ENCODE measurements around the gene AGBL5.
"Not testable (repeated sequence)": the region's sequence is repeated elsewhere in the genome, so short reads cannot be mapped to it uniquely, and the experiment has no call there.

AGBL5 gene

DNA sequence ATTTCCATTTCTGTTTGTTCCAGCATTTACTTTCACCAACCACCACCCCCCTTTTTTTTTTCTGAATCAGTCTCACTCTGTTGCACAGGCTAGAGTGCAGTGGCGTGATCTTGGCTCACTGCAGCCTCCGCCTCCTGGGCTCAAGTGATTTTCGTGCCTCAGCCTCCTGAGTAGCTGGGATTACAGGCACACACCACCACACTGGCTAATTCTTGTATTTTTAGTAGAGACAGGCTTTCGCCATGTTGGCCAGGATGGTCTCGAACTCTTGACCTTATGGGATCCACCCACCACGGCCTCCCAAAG, 24.1 kb downstream of the AGBL5 start:
- Histone ChIP-seq H3K4me1 (ENCODE audit: control insufficient read depth in 2 of 2, insufficient read depth in 1 of 2, low read depth in 1 of 2, low read length in 2 of 2) (peaks cover 17 to 43% of the 10 kb centered on the region in 2 donors), H2AFZ (ENCODE audit: low read length) (peak overlapping the region; percentile 26)
- H3K14ac ChIP-seq (ENCODE audit: low read length); H3K4me2 ChIP-seq (ENCODE audit: insufficient read depth, low read length, poor library complexity, severe bottlenecking); H3K4ac ChIP-seq (ENCODE audit: low read length); H4K8ac ChIP-seq (ENCODE audit: low read depth, low read length); H2AK5ac ChIP-seq (ENCODE audit: low read depth, low read length); H3K27me3 ChIP-seq (ENCODE audit: control insufficient read depth in 3 of 3, insufficient read depth in 3 of 3, low read depth in 1 of 3, low read length in 3 of 3); H2BK15ac ChIP-seq (ENCODE audit: low read length); H2BK5ac ChIP-seq (ENCODE audit: low read length); H3K9me3 ChIP-seq (replicated peaks in 1 of 2; ENCODE audit: control insufficient read depth in 2 of 2, insufficient read depth in 1 of 2, low read depth in 1 of 2, low read length in 2 of 2); H3K27ac ChIP-seq (replicated peaks; ENCODE audit: low read length); H4K91ac ChIP-seq (ENCODE audit: low read depth, low read length, poor library complexity); H3K9ac ChIP-seq (ENCODE audit: low read depth, low read length, poor library complexity); H3K36me3 ChIP-seq (replicated peaks in 1 of 2; ENCODE audit: control insufficient read depth in 2 of 2, insufficient read depth in 2 of 2, low read length in 2 of 2); H3K18ac ChIP-seq (ENCODE audit: low read length); H3K23ac ChIP-seq (ENCODE audit: low read depth, low read length, poor library complexity); H2BK120ac ChIP-seq (ENCODE audit: low read depth, low read length); DNase-seq (ENCODE audit: low spot score); H3K79me1 ChIP-seq (ENCODE audit: low read depth, low read length); H3K4me3 ChIP-seq (ENCODE audit: low read length in 2 of 2); H2BK12ac ChIP-seq (ENCODE audit: low read length): not testable (repeated sequence)
- WGBS, 2 donors (ENCODE audit: extremely low coverage in 2 of 2, insufficient read length in 2 of 2, insufficient replicate concordance in 1 of 2) = no CpG with 5 or more reads among the region's 6 CpGs

DNA sequence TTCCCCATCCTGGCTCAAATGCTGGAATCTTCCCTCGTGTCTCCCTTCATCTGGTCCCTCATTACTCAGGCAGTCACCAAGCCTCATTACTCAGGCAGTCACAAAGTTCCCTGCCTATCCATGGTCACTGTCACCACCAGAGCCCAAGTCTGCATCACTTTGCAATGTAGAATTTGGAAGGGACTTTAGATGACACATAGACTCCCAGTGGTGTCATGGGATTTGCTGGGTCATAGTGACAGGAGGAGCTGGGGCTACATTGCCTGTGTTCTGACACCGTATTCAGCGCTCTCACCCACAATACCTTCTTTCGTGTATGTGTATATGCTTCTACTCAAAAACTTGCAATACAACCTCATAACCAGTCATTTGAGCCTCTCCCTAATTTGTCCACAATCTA, 24.9 kb downstream of the AGBL5 start:
- Histone ChIP-seq H3K4me2 (ENCODE audit: insufficient read depth, low read length, poor library complexity, severe bottlenecking) (no peak overlapping the region), H3K4ac (ENCODE audit: low read length) (no peak overlapping the region), H3K23ac (ENCODE audit: low read depth, low read length, poor library complexity) (no peak overlapping the region), H4K8ac (ENCODE audit: low read depth, low read length) (no peak overlapping the region), H3K9me3 (replicated peaks in 1 of 2; ENCODE audit: control insufficient read depth in 2 of 2, insufficient read depth in 1 of 2, low read depth in 1 of 2, low read length in 2 of 2) (no peaks in the 10 kb centered on the region), H3K27ac (replicated peaks; ENCODE audit: low read length) (no peak overlapping the region), H2BK5ac (ENCODE audit: low read length) (no peak overlapping the region), H2BK15ac (ENCODE audit: low read length) (no peak overlapping the region), H3K18ac (ENCODE audit: low read length) (no peak overlapping the region), H3K27me3 (ENCODE audit: control insufficient read depth in 3 of 3, insufficient read depth in 3 of 3, low read depth in 1 of 3, low read length in 3 of 3) (no peaks in the 10 kb centered on the region), H3K4me3 (ENCODE audit: low read length in 2 of 2) (no peak overlapping the region), H2BK120ac (ENCODE audit: low read depth, low read length) (no peak overlapping the region), H3K14ac (ENCODE audit: low read length) (no peak overlapping the region), H4K91ac (ENCODE audit: low read depth, low read length, poor library complexity) (no peak overlapping the region), H2BK12ac (ENCODE audit: low read length) (no peak overlapping the region), H3K36me3 (replicated peaks in 1 of 2; ENCODE audit: control insufficient read depth in 2 of 2, insufficient read depth in 2 of 2, low read length in 2 of 2) (no peaks in the 10 kb centered on the region), H3K9ac (ENCODE audit: low read depth, low read length, poor library complexity) (no peak overlapping the region), H3K4me1 (ENCODE audit: control insufficient read depth in 2 of 2, insufficient read depth in 1 of 2, low read depth in 1 of 2, low read length in 2 of 2) (peaks cover 15 to 46% of the 10 kb centered on the region in 2 donors), H3K79me1 (ENCODE audit: low read depth, low read length) (no peaks in the 10 kb centered on the region), H2AFZ (ENCODE audit: low read length) (no peak overlapping the region), H2AK5ac (ENCODE audit: low read depth, low read length) (no peak overlapping the region)
- WGBS, 2 donors (ENCODE audit: extremely low coverage in 2 of 2, insufficient read length in 2 of 2, insufficient replicate concordance in 1 of 2) = no CpG with 5 or more reads among the region's 4 CpGs
- DNase-seq (ENCODE audit: low spot score) = no peak

DNA sequence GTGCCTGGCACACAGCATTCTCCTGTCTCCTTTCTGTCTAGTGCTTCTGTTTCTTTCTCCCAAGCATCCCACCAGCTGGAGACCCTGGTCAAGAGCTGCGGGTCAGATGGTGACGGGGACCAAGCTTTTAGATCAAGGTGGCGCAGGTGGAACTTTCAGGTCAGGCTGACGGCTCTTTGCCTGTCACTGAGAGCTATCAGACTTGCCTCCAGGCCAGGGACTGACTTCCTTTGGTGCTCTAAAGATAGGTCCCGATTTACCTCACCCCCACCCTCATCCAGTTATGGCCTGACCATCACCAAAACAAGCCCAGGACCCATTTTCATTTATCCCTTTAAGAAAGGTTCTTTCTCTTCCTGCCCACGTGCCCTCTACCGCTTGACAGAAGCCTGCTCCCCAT, 25.8 kb downstream of the AGBL5 start:
- H3K18ac ChIP-seq (ENCODE audit: low read length) = peak overlapping the region; percentile 3
- H3K36me3 ChIP-seq (replicated peaks in 1 of 2; ENCODE audit: control insufficient read depth in 2 of 2, insufficient read depth in 2 of 2, low read length in 2 of 2) = no peaks in the 10 kb centered on the region
- H2AFZ ChIP-seq (ENCODE audit: low read length) = no peak overlapping the region
- H2BK5ac ChIP-seq (ENCODE audit: low read length) = no peak overlapping the region
- H2BK120ac ChIP-seq (ENCODE audit: low read depth, low read length) = no peak overlapping the region
- H3K4me3 ChIP-seq (ENCODE audit: low read length in 2 of 2) = no peak overlapping the region
- H2BK15ac ChIP-seq (ENCODE audit: low read length) = no peak overlapping the region
- no peak overlapping the region for H4K91ac ChIP-seq (ENCODE audit: low read depth, low read length, poor library complexity)
- no peak for DNase-seq (ENCODE audit: low spot score)
- H2BK12ac ChIP-seq (ENCODE audit: low read length) = no peak overlapping the region
- H3K9me3 ChIP-seq (replicated peaks in 1 of 2; ENCODE audit: control insufficient read depth in 2 of 2, insufficient read depth in 1 of 2, low read depth in 1 of 2, low read length in 2 of 2) = no peaks in the 10 kb centered on the region
- H3K9ac ChIP-seq (ENCODE audit: low read depth, low read length, poor library complexity) = no peak overlapping the region
- no peak overlapping the region for H3K4ac ChIP-seq (ENCODE audit: low read length)
- no peak overlapping the region for H3K4me2 ChIP-seq (ENCODE audit: insufficient read depth, low read length, poor library complexity, severe bottlenecking)
- H3K23ac ChIP-seq (ENCODE audit: low read depth, low read length, poor library complexity) = no peak overlapping the region
- H3K79me1 ChIP-seq (ENCODE audit: low read depth, low read length) = no peaks in the 10 kb centered on the region
- H2AK5ac ChIP-seq (ENCODE audit: low read depth, low read length) = peak overlapping the region; percentile 36
- no peak overlapping the region for H4K8ac ChIP-seq (ENCODE audit: low read depth, low read length)
- peaks cover 17 to 54% of the 10 kb centered on the region in 2 donors for H3K4me1 ChIP-seq (ENCODE audit: control insufficient read depth in 2 of 2, insufficient read depth in 1 of 2, low read depth in 1 of 2, low read length in 2 of 2)
- H3K14ac ChIP-seq (ENCODE audit: low read length) = no peak overlapping the region
- no CpG with 5 or more reads among the region's 7 CpGs for WGBS, 2 donors (ENCODE audit: extremely low coverage in 2 of 2, insufficient read length in 2 of 2, insufficient replicate concordance in 1 of 2)
- no peak overlapping the region for H3K27ac ChIP-seq (replicated peaks; ENCODE audit: low read length)
- H3K27me3 ChIP-seq (ENCODE audit: control insufficient read depth in 3 of 3, insufficient read depth in 3 of 3, low read depth in 1 of 3, low read length in 3 of 3) = no peaks in the 10 kb centered on the region

DNA sequence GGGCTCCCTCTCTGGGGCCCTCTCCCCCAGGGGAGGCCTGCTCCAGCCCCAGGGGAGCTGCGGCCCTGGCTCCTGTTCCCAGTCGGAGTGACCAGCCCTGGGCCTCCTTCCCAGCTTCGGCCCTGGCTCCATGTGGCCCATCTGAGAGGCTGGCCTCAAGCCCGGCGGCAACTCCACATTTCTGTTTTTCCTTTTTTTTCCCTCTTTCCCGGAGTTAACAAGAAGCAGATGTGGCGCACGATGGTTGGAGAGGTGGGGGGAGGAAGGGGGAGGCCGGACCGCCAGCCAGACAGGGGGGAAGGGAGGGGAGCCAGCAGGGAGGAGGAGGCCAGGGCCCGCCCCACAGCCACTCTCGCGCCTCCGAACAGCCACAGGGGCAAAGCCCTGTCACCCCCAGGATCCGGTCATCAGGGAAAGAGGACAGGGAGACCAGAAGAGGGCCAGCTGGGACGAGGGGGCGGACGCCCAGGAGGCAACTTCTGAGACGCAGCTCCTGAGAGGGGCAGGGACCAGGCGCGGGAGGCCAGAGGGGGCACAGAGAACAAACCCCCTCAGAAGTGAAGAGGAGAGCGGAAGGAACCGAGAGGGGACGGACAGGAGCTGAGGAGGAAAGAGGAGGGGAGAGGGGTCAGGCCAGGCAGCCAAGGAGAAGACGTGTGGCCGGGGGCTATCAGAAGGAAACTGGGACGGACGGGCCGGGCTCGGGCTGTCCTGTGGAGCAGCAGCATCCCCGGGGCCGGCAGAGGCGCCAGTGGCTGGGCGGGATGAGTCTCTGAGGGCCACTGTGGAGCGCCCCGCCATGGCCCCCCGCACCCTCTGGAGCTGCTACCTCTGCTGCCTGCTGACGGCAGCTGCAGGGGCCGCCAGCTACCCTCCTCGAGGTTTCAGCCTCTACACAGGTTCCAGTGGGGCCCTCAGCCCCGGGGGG, 27.1 kb downstream of the AGBL5 start, which contains the start of gene EMILIN1:
Gene EMILIN1 (plus strand): TSS at position 349 of the 928 bp plus-strand sequence. CDS start 451 bp downstream, at position 800.
- DNase-seq (ENCODE audit: low spot score) = no peak
- no peaks in the 10 kb centered on the region for H3K79me1 ChIP-seq (ENCODE audit: low read depth, low read length)
- no peaks in the 10 kb centered on the region for H3K36me3 ChIP-seq (replicated peaks in 1 of 2; ENCODE audit: control insufficient read depth in 2 of 2, insufficient read depth in 2 of 2, low read length in 2 of 2)
- no peaks in the 10 kb centered on the region for H3K27me3 ChIP-seq (ENCODE audit: control insufficient read depth in 3 of 3, insufficient read depth in 3 of 3, low read depth in 1 of 3, low read length in 3 of 3)
- H3K18ac ChIP-seq (ENCODE audit: low read length) = peak within 1 kb of the TSS; percentile 84
- no peak within 1 kb of the TSS for H4K91ac ChIP-seq (ENCODE audit: low read depth, low read length, poor library complexity)
- H4K8ac ChIP-seq (ENCODE audit: low read depth, low read length) = no peak within 1 kb of the TSS
- peak within 1 kb of the TSS; percentile 3 for H3K23ac ChIP-seq (ENCODE audit: low read depth, low read length, poor library complexity)
- H3K4me1 ChIP-seq (ENCODE audit: control insufficient read depth in 2 of 2, insufficient read depth in 1 of 2, low read depth in 1 of 2, low read length in 2 of 2) = peaks cover 12 to 48% of the 10 kb centered on the region in 2 donors
- H3K4ac ChIP-seq (ENCODE audit: low read length) = peak within 1 kb of the TSS; percentile 41
- H3K14ac ChIP-seq (ENCODE audit: low read length) = peak within 1 kb of the TSS; percentile 59
- no peak within 1 kb of the TSS for H3K4me3 ChIP-seq (ENCODE audit: low read length in 2 of 2)
- peak within 1 kb of the TSS; percentile 88 for H2AFZ ChIP-seq (ENCODE audit: low read length)
- H3K4me2 ChIP-seq (ENCODE audit: insufficient read depth, low read length, poor library complexity, severe bottlenecking) = peak within 1 kb of the TSS; percentile 29
- no CpG with 5 or more reads among the region's 41 CpGs for WGBS, 2 donors (ENCODE audit: extremely low coverage in 2 of 2, insufficient read length in 2 of 2, insufficient replicate concordance in 1 of 2)
- peak within 1 kb of the TSS; percentile 37 for H3K27ac ChIP-seq (replicated peaks; ENCODE audit: low read length)
- peak within 1 kb of the TSS; percentile 96 for H2BK15ac ChIP-seq (ENCODE audit: low read length)
- peak within 1 kb of the TSS; percentile 71 for H2AK5ac ChIP-seq (ENCODE audit: low read depth, low read length)
- H2BK120ac ChIP-seq (ENCODE audit: low read depth, low read length) = peak within 1 kb of the TSS; percentile 84
- H3K9ac ChIP-seq (ENCODE audit: low read depth, low read length, poor library complexity) = peak within 1 kb of the TSS; percentile 39
- H2BK5ac ChIP-seq (ENCODE audit: low read length) = peak within 1 kb of the TSS; percentile 35
- no peak within 1 kb of the TSS for H2BK12ac ChIP-seq (ENCODE audit: low read length)
- no peaks in the 10 kb centered on the region for H3K9me3 ChIP-seq (replicated peaks in 1 of 2; ENCODE audit: control insufficient read depth in 2 of 2, insufficient read depth in 1 of 2, low read depth in 1 of 2, low read length in 2 of 2)

Measured in neuronal stem cell (in vitro differentiated cells).